Stimulated activated CD8-positive, alpha-beta memory T cell treated with anti-CD3 and anti-CD28 coated beads, Interleukin-7, amount 100 ng/mL, for 48 hours (primary cell): ENCODE data around the gene C10orf71.

ENCODE experiments used
- DNase-seq, 2 donors: peaks; one replicate each; pipeline ENCODE4 v3.0.0-alpha.2; 2020; ENCODE audit warnings: low read depth in 1 of 2; ENCODE audit errors: extremely low read depth in 1 of 2

Gene C10orf71

DNA sequence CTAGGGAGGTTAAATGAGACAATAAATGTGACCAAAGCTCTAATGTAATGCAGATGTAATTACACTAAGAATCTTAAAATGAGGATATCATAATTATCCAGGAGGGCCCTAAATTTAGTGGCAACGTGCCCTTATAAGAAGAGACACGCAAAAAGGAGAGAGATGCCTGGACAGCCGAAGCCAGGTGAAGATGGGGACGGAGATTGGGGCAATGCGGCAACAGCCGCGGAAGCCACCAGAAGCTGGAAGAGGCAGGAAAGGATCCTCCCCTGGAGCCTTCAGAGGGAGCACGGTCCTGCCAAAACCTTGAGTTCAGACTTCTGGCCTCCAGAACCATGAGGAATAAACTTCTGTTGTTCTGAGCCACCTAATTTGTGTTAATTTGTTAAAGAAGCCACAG lies 25.3 kb upstream of the C10orf71 start:
- no peak for DNase-seq

DNA sequence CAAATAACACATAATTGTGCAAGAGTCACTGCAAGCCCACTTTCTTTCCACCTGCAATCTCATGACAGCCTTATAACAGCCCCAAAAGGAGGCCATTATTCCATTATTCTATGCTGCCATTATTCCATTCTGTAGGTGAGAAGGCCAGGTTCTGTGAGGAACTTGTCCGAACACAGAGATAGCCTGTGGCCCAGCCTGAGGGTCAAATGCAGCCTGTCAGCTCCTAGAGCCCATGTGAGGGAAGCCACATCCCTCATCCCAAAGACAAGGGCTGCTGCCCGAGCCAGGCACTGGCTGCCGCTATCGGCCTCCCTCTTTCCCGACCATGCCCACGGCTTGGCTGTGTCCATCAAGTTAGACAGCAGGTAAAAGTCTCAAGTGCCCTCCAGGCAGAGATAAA lies 24.1 kb upstream of the C10orf71 start:
- DNase-seq: no peak

DNA sequence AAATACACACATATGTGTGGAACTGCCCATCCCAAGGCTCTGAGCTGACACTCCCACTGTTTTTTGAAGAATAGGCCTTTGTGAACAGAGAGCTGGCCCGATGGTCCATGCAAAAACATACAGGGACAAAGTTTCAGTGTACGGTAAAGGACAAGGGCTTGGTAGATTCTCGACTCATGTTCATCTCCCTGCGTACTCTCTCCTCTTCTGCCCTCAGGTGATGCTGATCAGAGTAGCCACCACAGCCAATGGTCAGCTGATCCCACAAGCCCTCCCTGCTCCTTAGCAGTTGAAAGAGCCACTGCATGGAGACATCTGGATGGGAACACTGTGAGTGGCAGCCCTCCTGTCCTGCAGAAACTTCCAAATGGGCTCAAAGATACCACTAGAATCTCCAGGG lies 23.1 kb upstream of the C10orf71 start:
- no peak for DNase-seq

DNA sequence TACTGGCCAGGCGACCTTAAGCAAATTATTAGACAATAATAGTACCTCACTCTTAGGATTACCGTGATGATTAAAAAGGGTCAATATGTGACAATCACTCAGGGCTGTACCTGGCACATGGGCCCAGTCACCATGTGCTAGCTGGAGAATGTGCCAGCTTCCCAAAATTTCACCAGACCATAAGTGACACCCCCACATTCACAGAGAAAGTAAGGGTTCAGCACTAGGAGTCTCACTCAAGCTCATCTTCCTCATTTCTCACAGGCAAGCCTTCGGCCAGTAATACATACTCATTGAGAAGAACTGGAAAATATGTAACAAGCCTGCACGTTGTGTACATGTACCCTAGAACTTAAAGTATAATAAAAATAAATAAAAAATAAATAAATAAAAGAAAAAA lies 22.4 kb upstream of the C10orf71 start:
- DNase-seq: no peak

DNA sequence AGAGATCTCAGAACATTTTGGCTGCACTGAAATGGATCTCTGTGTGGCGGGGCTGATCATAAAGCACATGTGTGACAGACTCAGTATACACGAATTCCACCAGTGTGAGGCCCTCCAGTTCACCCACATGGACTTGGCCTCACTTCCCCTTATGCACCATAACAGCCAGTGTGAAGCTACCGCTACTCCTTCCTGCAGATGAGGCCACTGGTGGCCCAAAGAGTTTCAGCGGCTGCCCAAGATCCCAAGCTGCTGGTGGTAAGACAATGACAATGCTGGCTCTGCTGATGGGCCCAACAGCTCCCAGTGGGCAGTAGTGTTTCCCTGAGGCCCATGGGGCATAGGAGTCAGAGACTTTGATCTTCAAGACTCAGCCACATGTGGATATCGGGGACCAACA lies 21.0 kb upstream of the C10orf71 start:
- no peak for DNase-seq

DNA sequence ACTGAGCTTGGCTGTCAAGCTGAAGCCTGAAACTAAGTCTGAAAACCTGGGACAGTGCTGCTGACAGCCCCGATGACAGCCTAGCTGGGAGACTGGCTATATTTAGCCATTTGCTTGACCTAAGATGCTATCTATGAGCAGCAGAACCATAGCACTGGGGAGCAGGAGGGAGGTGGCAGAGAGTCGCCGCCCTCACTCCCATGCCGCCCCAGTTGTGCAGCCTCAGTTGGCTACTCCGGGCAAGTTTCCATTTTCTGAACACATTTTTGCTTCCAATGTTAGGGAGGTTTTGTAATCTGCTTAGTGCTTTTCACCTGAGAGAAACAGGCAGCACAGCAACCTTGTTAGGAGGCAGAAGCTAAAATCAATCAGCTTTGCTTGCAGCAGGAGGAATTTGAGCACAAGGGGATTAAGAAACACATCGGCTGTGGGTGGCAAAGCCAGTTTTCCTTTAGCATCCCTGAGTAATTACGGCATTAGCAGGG lies 20.4 kb upstream of the C10orf71 start:
- DNase-seq: no peak

DNA sequence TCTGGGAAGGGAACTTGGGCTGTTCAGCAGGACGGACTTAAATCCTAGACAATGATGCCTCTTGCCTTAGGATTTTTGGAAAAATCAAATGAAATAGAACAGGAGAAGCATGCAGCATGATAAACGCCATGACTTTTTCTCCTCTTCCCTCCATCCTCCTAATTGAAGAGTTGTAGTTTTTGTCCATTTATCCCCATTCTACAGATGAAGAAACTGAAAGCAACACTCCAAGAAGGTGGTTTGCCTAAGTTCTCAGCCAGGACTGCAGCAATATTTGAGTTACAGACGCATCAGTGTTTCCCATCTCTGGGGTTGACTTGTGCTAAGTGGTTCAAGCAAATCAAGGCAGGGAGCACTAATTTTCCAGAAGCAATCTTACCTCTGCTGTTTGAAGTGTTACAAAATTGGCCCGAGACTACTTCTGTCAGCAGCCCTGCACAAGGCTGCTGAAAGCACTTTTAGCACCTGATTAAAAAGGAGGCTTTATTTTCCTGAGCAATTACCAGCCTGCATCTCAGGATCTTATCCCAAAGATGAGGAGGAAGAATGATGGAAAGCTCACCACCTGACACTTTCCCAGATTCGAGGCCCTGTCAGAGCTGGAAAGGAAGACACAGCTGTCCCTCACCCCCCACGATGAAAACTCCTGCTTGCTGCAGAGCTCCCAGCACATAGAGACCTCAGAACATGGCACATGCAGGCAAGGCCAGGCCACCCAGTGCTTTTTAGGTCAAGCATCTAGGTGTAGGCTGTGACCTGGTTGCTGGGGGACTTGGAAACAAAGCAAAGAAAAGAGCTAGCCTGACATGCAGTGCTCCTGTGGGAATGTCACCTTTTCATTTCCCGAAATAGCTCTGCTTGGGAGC lies 19.7 kb upstream of the C10orf71 start:
- no peak for DNase-seq

DNA sequence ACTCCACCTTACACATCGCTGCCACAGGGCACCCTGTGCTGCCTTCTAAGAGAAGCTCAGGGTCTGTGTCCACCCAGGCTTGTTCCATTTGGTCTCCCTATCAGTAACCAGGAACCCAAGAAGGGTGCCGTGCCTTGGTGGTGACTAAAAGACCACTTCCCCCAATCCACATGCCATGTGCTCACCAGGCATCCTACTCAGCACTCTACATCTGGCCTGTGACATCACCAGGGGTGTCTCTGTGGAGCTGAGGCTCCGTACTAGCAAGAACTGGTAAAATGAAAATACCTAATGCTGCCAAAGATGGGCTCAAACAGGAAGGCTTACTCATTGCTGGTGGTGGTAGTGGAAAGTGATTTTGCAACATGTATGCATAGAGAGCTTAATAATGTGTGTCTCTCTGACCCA lies 19.0 kb upstream of the C10orf71 start:
- no peak for DNase-seq

DNA sequence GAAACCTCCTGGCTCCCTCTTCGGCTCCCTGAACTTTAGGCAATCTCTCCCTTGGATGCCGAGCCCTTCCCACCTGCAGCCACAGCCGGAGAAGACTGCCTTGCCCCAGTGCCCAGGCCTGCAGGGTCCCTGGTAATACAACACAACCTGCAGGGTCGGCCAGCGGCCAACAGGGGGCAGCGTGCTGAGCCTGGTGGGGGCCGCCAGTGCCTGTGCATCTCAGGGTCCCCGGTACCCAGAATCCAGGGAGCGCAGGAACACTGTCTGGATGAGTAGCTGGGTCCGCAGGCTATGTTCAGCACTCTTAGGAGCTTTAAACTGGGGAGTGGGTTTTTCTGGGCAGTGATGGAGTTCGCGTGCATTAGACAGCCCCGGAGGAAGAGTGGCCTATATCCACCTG lies 17.5 kb upstream of the C10orf71 start:
- DNase-seq: no peak

DNA sequence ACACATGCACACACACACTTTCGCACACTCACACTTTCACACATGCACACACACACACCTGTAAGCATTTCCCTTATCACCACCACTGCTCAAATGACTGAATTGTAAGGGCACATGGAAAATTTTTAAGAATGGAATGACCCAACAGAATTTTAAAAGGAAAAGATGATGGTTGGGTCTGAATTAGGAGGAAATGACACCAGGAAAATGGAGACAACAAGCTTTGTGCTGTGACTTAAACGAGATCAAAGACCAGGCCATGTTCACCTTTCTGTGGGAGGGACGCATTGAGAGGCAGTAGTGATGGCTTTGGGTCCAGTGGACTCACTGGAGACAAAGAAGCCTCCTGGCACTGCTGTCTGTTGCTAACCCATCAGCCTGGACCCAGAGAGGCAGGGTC lies 16.7 kb upstream of the C10orf71 start:
- no peak for DNase-seq

DNA sequence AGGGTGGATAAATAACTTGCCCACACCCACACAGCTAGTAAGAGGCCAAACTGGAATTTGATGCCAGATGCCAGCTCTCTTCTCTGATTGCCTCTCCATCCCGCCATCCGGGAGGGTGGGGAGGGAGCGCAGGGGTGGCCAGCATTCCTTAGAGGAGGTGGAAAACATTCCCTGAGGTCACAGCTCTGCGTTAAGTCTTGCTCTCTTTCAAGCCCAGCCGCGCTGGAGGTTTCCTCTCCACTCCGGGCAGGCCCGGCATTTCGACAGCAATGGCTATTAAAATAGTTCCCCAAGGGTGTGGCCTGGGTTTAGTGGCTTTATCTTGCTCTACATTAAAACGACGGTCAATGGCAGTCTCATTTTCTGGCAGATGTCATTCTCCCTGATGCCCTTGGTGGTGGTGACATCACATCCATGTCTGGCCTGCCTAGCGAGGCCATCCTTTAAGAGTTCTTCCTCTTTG lies 16.1 kb upstream of the C10orf71 start:
- DNase-seq: no peak

DNA sequence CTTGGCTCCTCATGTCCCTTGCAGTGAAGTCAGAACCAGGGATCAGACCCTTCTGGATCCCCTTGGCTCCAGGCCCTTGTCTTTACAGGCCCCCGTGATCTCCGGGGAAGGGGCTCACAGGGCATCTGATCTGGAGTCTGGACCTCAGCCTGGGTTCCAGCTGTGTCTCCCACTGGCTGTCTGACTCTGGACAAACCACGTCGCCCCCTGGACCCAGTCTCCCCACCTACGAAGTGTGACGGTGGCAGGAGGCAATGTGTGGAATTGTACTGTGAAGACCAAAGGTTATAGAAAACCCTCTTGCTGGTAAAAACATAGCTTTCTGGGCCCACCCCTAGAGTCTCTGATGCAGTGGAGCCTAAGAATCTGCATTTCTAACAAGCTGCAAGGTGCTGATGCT lies 15.5 kb upstream of the C10orf71 start:
- DNase-seq: no peak

DNA sequence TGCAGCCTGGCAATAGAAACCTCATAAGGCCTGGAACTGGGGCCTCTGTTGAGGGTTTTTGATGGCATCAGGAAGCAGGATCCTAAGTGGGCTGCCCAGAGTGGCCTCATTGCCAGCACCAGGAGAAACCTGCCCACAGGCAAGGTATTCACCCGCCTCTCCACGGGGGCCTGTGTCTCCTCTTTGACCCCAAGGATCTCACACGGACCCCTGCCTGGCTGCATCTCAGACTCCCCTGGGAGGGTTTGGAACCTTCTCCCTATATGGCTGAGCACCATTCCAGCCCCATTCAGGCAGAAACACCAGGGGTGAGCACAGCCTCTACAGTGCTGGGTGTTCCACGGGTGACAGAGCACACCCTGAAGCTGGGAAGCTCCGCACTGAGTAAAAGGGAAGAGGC lies 14.6 kb upstream of the C10orf71 start:
- DNase-seq: no peak

DNA sequence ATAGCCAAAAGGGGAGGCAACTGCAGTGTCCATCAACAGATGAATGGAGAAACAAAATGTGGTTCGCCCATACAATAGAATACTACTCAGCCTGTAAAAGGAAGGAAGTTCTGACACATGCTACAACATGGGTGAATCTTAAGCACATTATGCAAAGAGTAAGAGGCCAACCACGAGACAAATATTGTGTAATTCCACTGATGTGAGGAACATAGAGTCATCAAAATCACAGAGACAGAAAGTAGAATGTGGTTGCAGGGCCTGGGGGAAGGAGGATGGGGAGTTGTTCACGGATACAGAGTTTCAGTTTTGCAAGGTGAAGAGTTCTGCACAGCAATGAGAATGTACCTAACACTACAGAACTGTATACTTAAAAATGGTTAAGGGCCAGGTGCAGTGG lies 13.7 kb upstream of the C10orf71 start:
- DNase-seq: no peak

DNA sequence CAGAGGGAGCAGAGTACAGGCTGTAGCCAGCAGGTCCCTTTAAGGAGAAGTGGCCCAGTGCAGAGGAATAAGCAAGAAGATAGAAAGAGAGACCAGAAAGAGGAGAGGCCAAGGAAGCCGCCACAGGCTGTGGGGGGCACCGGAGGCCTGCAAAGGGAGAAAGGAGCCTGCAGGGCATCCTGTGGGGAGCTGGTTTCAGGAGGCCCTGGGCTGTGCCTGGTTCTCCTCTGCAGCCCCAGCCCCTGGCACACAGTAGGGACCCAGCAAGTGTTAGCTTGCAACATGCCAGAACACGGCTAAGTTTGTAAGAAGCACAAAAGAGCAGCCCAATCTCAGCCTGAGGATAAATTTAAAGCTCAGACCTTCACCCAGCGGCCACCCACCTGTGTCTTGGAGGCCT lies 12.3 kb upstream of the C10orf71 start:
- no peak for DNase-seq

DNA sequence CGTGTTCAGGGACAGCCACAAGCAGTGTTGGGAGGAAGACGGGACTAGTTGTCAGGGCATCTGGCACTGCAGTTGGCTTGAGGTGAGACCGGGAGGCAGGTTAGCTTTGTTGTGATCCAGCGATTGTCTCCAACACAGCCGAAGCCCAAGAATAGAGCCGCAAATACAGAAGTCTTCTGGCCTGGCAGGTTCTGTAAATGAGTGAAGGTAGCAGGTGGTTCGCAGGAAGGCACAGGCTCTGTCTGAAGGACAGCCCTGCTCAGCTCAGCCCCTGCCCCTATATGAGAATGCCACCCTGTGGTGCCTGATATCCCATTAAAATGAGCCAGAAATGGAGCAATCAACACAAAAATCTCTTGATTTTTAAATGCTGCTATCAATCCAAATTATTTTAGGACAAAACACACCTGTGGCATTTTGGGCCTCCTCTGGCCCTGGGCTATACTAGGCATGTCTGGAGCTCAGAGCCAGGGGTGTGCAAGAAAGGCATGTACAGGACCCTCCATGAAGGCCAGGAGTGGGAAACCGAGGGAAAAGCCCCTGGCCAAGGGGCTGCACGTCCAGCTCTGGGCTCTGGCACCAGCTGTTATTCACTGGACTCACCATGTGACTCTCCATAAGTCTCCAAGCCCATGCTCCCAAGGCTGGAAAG lies 11.2 kb upstream of the C10orf71 start:
- no peak for DNase-seq

DNA sequence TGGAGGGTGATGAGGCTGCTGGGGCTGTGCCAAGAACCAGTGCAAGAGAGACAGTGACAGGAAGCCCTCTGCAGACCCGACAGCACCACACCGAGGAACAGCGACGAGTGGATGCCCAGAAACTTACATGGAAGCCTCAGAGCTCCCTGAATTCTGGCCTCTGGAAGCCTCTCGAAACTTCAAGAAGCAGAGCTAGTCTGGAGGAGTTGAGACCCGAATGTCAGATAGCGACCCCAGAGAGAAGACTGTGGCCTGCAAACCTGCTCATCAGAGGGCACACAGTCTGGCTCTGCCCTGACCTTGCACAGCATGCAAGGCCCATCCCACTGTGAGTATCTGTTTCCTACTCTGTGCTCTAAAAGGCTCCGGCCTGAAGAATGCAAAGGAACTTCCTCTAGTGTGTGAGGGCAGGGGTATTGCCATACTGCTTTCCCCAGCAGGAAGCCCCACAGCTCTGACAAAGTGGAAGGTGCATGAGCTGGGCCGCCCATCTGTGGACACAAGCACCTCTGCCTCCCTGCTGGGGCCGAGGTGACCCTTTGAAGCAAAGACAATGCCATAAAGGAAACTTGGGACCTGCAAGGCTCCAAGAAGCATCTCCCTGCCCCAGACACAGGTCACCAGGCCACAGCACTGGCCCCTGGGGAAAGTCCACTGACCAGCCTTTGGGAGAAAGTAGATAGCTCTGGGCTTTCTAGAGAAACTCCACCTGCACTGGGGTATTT lies 10.5 kb upstream of the C10orf71 start:
- no peak for DNase-seq

DNA sequence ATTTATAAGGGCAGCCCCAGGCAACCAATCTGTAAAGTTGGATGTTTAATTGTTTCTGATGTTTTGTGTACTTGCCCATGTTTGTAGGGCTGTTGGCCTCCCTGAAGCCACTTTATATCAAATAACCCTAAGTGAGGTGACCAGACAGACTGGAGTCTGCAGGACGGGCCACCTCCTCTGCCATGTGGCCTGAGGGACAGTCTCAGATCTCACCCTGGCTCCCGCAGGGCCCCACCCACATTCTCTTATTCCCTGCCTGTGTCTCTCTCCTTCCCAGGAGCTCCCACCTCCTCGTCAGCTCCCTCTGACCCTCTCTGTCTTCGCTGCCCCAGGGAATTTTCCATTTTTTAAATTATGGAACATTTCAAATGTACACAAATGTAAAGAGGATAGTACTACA lies 9.5 kb upstream of the C10orf71 start:
- DNase-seq: no peak

DNA sequence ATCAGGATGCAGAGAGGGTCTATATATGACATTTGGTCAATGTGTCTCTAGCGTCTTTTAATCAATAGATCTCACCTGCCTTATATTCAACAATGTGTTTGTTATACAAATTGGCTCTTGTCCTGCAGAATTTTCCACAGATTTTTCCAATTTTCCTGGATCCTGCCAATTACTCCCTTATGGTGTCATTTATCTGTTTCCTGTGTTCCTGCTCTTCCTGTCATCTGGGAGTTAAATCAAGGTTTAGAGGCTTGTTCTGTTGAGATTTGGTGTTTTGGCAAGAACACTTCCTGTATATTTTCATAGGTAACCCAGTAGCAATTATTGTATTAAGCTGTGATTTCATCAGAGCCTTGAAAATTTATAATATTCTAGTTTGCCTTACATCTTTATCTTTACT lies 8.8 kb upstream of the C10orf71 start:
- no peak for DNase-seq

DNA sequence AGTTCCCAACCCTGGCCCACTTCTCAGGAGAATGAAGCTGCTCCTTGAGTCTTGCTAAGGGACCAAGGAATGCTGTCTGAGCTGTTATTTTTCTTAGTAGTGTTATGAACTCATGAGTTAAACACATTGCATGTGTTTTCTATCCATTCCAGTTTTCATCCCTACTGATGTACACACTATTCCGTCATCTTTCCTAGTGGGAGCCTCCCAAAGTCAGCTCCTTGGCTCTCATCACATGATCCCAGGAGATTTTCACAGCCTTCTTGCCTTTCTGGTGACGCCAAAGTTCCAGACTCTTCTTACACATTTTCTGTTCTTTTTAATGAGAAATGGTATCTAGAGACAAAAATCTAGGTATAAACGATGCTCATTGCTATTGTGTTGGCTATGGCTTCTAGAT lies 8.4 kb upstream of the C10orf71 start:
- no peak for DNase-seq

DNA sequence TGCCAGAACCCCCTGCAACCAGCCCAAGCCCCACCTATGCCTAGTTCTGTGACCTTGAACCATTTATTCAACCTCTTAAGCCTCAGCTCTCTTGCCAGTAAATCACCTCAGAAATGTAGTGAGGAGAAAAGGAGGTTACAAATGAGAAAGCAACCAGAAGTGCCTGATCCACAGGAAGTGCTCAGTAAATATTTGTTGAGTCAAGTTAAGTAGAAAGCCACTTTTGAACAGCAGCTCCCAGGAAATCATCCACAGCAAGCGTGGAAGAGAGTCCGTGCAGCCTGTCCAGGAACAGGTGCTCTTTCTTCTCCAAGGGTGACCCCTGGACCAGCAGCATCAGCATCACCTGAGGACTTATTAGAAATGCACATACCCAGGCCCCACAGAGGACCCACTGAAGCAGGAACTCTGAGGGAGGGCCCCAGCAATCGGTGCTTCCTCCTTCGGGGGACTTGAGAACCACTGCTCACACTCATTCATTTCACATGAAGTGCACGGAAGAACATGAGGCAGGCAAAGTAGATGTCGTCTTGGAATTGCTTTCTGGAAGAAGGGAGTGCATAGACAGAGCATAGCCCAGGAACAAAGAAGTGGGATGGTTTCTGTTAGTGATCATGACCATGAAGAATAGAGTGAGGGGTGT lies 6.3 kb upstream of the C10orf71 start:
- no peak for DNase-seq
